ENCODE results near the gene CNTN4.
"Not testable (repeated sequence)": the region's sequence is repeated elsewhere in the genome, so short reads cannot be mapped to it uniquely, and the experiment has no call there.

CNTN4 gene

DNA sequence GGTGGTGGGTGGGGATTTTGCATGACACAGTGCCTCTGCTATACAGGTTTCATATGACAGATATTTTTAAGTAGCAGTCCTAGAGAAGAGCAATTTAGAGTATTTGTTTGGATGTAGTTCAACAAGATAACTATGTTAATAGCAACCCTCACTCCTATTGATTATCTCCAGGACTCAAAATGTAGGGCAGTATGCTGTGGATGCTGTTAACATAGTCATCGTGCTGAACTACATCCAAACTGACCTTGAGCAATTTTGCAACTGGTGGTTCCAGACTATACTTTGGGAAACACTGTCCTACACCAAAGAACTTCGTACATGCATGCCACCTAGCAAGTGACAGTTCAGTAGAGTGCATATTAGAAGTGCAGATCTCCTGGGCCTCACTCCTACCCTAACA is 893.9 kb downstream of the CNTN4 start:
- DNase-seq, result no peak

- DNase-seq, result not testable (repeated sequence)
Observed at GRCh38 chr3:2993130-2993529, 894.5 kb downstream of the CNTN4 start.

GRCh38 chr3:2993736-2994135 is 895.1 kb downstream of the CNTN4 start:
- DNase-seq, result no peak

DNA sequence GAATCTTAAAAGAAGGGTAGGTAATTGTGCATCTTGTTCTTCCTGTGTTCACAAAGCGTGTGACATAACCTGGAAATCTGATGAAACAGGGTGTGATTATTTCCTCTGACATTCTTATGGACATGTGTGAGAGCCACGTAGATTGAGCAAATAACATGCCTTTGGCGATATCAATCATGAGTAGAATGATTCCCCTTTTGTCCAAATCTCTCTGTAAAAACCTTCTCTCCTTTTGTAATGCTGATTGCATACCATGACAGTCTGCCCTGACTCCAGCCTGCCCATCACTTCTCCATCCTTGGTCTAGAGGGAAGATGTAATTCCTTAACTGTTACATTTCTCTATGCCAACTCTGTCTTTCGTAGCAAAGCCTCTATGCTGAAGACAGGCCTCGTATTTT is 896.5 kb downstream of the CNTN4 start:
- no peak for DNase-seq

- DNase-seq, result no peak
Observed at GRCh38 chr3:3005146-3005744, 906.6 kb downstream of the CNTN4 start.

DNA sequence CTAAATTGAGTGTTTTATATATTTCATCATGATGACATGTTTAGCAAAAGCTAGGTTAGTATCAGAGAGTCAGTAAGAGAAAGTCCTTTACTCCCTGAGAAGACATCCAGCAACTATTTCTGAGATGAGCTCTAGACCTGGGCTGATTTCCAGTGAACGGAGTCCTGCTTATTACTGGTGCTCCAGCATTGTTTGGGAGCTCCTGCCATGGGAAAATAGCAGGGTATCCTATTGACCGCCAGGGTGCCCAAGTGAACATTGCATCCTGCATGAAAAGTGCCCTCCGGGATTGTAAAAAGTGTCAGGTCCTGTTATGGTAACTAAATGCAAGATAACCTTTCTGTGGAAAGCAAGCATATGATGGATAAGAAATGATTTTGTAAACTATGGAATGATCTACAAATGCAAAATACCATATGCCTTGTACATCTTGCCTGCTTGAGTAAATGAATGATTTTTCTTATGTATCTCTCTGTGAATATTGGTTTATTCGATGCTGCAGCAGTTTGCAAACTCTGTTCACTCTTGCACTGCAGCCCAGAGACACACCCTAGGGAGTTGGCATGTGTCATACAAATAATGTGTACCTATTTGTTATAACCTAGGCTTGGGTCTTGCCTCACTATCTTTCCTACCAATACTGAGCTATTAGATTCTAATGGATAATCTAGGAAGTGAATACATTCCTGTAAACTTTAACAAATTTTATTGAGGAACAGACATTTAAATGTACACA is 914.8 kb downstream of the CNTN4 start:
- no peak for DNase-seq

- peak; percentile 62 for DNase-seq
Observed at GRCh38 chr3:3015185-3016089, 916.8 kb downstream of the CNTN4 start.

- DNase-seq, result no peak
Observed at GRCh38 chr3:3016226-3016625, 917.6 kb downstream of the CNTN4 start.

DNA sequence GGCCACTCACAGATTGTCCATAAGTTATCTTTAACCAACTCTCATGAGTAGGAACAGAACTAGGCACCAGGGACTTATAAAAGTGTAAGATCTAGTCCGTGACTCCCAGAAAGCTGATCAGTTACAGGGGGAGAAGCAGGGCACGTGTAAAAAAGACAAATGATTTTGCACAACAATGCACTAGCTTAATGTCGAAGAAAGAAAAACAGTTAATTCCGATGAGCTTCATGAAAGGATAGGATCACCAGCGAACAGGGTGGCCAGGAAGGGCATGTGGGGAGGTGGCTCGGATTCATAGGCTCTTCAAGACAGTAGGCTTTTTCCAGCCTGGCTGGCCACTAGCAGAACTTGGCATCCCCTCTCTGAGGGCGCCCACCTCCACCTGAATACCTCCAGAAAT is 921.5 kb downstream of the CNTN4 start:
- no peak for DNase-seq

- no peak for DNase-seq
Observed at GRCh38 chr3:3023111-3023745, 924.6 kb downstream of the CNTN4 start.

- no peak for DNase-seq
Observed at GRCh38 chr3:3027976-3028567, 929.4 kb downstream of the CNTN4 start.

DNA sequence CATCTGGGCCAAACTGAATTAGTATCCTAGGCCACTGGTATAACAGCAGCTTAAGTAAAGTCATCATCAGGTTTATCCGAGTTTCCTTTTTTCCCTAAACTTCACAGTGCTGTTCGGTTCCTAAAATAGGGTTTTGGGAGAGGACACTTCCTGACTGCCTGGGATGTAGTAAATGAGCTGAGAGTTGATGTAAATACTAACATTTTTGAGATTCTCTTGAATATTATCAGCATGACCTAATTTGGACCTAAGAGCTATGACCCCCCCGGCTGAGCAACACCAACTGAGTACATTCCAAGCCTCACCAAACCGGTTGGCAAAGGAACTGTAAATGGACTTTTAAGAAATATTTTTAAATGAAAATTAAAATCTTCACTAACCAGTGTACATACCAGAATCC is 932.7 kb downstream of the CNTN4 start:
- no peak for DNase-seq

DNA sequence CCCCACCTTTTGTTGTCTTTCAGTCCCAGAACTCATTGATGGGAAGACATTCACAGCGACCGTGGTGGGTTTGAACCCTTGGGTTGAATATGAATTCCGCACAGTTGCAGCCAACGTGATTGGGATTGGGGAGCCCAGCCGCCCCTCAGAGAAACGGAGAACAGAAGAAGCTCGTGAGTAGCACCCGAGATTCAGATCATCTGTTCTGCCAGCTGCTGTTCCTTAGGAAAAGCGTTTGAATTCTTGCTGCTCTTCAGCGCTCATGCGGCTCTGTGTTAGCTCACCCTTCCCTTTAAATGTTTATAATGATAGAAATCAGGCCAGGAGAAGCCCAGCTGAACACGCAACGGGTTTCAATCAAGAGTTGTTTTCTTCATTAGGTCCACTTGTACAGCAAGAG is 938.5 kb downstream of the CNTN4 start:
- DNase-seq, result no peak

DNA sequence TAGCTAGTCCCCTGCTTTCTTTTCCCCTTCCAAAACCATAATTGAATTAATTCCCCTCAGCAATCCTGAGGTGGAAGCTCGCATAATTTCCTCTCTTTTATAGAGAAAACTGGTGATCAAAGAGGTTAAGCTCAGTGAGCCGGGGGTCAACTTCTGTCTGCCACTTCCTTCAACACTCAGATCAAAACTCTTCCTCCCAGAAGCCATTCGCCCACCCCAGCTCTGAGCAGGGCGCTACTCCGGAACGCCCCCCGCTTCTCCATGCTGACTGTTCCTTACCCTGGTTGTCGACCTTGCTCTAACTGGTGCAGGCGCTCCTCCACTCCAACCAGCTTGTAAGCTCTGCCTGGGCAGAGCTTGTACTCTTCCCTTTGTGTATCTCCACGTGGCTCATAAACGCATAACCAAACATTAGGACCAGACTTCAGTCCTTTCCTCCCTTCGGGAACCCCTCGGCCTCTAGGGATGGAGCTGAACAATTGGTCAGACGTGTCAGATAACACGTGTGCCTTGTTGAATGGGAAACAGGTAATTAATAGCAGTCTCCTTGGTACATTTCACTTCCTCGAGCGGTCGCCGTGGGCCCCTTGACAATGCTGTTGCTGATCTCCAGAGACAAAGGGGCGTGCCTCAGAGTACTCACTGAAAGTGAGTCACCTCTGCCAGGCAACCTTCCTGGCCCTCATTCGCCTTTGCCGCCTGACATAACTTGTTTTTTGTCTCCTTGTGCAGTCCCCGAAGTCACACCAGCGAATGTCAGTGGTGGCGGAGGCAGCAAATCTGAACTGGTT is 939.7 kb downstream of the CNTN4 start:
- DNase-seq, result no peak

GRCh38 chr3:3053974-3054373 is 955.3 kb downstream of the CNTN4 start:
- DNase-seq, result no peak

- DNase-seq, result no peak
Observed at GRCh38 chr3:3059645-3060044, 961.0 kb downstream of the CNTN4 start.

DNA sequence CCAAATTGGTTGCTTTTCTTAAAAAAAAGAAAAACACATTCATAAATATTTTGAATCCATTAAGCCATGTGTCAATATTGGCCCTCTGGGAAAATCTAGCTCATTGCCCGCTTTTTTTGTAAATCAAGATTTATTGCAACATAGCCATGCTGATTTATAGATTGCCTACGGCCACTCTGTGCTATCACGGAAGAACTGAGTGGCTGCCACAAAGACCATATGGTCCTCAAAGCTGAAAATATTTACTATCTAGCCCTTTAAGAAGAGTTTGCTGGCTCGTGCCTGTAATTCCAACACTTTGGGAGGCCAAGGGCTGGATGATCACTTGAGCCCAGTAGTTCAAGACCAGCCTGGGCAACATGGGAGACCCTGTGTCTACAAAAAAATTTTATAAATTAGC is 965.6 kb downstream of the CNTN4 start:
- no peak for DNase-seq

DNA sequence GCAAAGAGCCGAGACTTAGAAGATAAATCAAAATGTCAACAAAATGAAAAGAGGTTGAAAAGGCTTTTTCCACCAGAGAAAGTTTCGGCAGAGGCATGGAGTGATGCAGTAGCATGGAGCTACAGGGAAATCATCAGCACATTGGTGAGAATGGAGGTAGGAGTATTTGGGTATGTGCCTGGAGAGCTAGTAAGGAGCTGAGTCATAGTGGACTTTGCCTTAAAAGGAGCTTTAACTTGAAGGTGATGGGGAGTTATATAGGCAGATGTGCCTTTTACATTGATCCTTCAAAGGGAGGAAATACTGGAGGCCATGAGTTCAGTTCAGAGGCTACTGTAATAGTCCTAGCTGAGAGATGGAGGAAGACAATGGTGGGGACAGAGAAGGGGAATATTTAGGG is 967.2 kb downstream of the CNTN4 start:
- no peak for DNase-seq

DNA sequence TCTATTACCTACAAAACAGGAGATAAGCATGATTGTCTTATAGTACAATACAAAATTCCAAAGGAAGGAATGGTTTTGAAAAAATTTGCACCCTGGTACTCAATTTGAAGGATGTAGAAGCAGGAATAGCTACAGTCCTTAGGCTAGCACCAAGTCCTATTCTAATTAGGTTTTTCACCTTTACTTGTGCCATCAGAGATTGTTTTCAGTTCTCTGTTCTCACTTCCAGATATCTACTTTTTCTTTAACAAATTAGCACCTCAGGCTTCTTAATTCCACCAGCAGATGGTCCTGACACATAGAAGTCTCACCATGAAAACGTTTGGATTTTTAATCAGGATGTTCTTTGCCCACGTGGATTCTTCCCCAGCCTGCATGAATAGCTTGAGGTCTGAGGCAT is 967.7 kb downstream of the CNTN4 start:
- no peak for DNase-seq

DNA sequence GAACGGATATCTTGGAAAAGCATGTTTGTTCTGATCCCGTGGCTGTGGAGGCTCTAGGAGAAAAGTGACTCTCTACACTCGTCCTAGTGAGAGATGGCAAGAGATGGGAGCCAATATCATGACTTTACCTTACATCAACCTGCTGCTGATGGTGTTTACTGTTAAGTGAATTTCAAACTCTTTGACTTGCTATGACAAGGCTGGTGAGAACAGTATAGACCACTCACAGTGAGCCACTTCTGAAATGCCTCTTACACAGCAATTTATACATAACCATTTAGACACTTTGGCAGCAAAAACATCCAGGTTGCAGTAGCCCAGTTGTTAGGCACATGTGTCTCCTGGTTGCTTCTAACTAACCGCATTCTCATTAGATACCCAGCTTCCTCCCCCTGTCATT is 968.2 kb downstream of the CNTN4 start:
- no peak for DNase-seq

GRCh38 chr3:3068358-3068881 is 969.8 kb downstream of the CNTN4 start:
- no peak for DNase-seq

- DNase-seq, result no peak
Observed at GRCh38 chr3:3069723-3070122, 971.1 kb downstream of the CNTN4 start.
